ENCODE data around the gene ATXN7L2.

ATXN7L2 gene

DNA sequence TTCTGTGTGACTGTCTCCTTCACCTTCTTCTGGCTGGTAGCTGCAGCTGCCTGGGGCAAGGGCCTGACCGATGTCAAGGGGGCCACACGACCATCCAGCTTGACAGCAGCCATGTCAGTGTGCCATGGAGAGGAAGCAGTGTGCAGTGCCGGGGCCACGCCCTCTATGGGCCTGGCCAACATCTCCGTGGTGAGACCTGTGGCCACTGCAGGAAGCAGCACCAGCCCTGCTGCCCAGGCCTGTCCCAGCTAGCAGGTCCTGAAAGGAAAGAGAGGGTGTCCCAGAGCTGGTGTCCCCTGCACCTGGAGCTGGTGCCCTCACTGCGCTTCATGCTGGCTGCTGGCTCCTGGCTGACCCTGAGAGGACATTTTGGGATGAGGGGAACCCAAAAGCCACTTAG is 5.9 kb upstream of the ATXN7L2 start:
- peak; percentile 6 for DNase-seq

DNA sequence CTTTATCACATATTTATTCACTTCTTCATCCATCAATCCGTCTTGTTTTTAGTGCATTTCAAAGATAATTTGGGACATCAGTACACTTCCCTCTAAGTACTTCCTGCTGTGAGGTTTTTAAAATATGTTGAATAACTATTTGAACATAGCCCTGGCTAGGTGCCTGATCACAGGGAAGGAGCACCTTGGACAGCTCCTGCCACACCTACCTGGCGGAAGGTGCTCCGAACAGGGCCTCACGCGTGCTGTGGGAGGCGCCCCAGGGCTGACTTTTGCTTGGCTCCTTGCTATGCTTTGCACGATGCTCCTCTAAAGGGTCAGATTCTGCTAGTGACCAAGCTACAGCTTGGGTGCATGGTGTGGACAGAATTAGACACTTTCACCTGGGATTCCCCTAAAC is 4.9 kb upstream of the ATXN7L2 start:
- DNase-seq = no peak

DNA sequence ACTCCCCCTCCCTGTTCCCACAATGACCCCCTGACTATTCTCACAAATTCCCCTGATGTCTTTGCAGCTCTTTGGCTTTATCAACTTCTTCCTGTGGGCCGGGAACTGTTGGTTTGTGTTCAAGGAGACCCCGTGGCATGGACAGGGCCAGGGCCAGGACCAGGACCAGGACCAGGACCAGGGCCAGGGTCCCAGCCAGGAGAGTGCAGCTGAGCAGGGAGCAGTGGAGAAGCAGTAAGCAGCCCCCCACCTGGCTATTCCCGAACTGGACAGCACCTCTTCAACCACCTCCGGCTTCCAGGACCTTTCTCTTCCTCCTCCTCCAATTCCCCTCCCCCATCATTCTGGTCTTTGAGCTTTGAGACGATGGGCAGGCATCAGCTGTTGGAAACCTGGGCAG is 4.4 kb upstream of the ATXN7L2 start:
- no peak for DNase-seq

DNA sequence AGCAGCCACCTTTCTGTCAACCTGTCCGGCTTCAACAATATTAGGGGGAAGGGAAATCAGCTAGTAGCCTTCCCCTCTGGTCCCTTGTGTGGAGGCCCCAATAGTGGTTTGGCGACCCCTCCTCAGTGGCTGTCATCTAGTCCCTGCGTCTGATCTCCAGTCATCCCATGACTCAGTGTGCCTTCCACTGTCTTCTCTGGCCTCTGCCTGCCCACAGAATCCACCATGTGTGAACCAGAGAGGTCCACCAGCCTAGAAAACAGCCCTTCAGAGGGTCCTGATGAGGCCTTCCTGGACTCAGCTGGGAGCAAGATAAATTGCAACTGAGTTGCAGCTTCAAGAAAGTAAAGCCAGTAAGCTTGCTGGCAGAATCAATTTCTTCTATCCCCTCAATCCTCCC is 3.8 kb upstream of the ATXN7L2 start:
- DNase-seq = no peak

DNA sequence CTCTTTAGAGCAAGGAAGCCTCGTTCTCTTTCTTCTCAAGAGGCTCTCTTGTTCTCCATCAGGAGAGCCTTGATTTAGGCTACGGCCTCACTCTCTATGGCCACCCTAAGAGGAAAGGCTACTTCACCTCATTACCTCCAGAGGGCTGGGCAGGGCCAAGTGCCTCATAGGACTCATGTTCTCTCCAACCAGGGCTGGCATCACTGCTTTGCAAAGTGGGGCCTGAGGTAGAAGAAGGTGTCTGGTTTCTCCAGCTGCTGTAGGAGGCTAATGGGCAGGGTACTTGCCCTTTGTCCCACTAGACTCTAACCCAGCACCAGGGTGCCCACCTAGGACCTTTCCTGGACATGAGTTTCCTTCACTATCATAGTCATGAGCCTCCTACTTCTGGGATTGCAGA is 2.1 kb upstream of the ATXN7L2 start:
- DNase-seq = no peak

DNA sequence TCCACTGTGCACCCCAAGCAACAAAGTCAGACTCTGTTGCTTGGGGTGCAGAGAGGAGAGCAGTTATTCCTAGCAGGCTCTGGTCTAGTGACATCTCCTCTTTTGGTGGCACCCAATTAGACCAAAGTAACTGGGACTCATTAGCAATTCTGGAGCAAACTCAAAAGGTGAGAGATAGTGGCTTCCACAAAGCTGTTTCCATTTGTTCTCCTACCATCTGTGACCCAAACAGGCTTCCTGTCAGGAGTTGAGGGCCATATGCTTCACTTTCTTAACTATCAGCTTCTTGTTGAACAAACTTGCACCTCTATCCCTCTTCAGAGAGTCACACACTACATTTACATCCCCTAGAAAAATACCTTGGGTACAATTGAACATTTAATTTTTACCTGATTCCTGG is 1.5 kb upstream of the ATXN7L2 start:
- DNase-seq = no peak

DNA sequence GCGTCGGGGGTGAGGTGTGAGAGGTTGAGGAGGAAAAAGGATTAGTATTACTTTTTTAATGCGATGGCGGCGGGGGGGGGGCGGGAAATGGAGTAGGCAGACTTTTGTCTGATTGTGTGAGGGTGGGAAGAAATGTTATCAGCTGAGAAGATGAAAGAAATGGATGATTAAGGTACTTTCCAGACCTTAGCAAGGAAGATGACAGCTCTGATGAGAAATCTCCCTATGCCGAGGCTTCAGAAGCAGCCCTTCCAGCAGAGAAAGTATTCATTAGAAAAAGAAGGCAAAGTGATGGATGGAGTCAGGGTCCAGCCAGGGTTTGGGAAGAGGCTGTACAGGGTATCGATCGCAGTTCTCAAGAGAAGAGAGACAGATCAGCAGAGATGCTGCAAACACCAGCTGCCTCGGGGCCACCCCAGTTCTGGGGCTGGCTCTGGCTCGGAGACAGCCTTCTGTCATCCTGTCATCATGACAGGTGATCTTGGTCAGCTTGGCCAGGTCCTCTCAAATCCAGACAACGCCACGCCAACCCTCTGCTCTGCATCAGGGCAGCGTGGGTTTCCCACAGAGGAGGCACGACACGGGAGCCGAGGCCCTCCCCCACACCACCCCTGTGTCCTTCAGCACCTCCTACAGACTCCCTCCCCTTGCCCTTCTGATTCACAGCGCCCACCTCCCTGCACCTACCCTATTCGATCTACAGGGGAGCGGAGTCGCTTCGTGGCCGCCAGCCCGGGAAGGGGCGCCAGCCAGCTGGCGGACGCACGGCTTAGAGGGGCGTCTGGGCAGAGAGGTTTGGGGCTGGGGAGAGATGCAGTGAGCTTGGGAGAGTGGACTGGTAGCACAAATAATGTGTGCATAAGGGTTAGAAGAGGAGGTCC is 674 bp upstream of the ATXN7L2 start:
- DNase-seq = peak; percentile 70

DNA sequence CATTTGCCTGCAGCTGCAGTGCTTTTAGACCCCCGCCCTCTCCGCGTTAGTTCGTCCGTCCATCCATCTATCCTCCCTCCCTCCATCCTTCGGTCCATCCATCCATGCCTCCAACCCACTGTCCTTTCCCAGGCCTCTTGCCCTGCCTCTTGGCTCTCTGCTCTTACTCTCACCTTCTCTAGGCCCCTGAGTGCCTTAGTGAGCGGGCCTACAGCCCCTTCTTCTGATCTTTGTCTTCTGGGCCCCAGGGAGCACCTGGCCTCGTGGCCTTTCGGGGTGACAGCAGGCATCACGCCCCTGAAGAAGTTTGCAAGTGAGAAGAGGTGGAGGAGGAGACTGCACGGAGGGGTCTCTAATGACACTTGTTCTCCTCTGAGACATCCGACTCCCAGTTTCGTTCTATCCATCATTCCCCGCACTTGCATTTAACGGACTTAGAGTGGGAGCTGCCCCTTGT is 842 bp downstream of the ATXN7L2 start:
- DNase-seq = peak; percentile 59

DNA sequence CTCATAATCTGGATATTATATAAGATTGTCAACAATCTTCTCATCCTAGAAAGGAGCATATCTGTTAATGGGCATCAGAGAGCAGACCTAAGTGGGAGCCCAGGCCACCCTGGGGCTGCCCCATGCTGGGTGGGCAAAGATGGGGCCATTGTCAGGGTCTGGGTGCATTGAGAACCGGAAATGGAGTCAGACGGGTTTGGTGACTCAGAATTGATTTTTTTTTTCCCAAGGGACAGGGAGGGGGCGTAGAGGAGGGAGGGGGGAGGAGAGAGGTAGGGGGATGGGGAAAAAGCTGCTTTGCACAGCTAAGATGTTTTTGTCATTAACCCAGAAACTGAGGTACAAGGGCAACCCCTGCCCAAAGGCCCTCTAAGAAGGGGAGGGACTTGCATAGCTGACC is 1.3 kb downstream of the ATXN7L2 start:
- peak; percentile 82 for DNase-seq

DNA sequence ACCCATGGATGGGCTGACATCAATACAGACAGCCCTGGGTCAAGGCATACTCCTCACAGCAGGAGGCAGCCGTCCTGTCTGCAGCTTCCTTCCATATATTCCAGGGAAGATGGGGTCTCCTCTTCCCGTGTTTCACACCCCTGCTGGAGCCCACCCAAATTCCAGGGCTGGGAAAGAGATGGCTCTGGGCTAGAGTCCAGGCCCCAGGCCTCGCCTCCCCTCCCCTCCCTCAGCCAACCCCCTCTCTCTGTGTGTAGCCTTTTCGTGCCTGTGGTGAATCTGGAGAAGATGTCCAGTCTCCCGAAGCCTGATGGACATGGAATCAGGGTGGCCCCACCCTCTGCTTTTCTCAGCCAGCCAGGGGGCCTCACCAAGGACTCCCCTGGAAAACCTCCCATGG is 3.6 kb downstream of the ATXN7L2 start:
- DNase-seq = no peak

DNA sequence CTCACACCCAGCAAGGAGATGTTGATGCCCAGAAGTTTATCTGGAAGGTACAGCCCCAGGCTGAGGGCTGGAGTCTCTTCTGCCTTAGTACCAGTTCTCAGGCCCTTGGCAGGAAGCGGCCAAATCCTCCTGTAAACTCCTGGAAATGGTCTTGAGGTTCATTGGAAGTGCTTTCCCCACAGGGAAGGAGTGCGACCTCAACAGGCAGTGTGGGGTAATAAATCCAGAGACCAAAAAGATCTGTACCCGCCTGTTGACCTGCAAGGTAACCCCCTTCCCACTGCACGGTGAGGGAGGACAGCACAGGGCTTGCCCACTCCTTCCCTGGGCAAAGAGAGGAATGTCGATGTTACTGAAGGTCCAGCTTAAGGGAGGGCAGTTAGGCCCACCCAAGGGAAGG is 4.5 kb downstream of the ATXN7L2 start:
- DNase-seq = no peak

DNA sequence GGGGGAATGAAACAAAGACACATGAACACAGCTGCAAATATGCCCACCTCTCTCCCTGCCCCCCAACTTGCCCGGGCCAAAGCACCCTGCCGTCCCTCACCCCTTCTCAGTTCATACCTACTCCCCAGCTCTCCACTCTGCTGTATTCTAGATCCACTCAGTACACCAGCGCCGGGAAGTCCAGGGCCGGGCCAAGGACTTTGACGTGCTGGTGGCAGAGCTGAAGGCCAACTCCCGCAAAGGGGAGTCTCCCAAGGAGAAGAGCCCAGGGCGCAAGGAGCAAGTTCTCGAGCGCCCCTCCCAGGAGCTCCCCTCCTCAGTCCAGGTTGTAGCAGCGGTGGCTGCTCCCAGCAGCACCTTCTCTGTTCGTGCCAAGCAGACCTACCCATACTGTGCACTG is 5.0 kb downstream of the ATXN7L2 start:
- no peak for DNase-seq

DNA sequence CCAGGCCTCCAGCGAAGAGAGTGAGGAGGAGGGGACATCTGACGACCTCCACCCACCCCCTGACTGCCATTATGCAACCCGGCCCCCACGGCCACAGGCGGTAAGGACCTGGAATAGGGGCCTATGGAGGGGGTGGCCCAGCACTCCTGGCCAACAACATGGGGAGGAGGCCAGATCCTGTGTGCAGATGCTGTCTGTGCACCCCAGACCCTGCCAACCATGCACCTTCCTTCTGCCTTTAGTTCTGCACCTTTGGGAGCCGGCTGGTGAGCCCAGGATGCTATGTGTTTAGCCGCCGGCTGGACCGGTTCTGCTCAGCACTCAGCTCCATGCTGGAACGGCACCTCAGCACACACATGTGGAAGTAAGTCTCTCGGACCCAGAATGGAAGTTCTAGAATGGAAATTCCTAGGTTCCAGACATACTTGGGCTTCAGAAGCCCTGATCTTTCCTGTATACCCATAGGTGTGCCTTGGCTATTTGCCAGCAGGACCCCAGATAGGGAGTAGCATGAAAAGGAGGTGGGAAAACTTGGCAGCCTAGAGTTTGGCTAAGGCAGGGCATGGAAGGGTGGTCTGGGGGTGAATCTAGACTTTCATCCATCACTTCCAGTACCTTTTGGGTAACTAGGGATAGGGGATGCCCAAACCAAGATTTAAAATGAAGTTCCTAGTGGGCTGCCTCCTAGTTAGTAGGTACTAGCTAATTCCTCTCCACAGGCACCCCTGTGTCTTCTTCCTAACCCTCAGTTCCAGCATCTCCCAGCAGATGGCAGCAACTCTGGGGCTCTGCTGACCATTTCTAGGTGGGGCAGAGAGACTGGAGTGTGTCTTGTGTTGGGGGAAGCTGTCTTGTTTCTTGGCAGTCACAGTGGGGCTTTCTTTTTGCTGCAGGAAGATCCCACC is 6.6 kb downstream of the ATXN7L2 start:
- peak; percentile 43 for DNase-seq

DNA sequence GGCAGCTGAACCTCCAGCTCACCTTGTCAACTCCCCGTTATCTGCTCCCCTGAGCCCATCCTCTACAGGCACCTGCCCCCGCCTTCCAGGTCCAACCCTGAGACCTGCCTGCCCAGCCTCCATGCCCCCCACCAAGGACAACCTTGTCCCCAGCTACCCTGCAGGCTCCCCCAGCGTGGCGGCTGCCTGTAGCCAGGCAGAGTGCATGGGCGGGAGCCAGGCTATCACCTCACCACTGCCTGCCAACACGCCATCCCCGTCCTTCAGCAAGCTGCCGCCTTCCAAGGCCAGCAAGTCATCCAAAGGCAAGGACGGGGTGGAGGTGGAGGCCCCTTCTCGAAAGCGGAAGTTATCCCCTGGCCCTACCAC is 7.2 kb downstream of the ATXN7L2 start:
- no peak for DNase-seq

DNA sequence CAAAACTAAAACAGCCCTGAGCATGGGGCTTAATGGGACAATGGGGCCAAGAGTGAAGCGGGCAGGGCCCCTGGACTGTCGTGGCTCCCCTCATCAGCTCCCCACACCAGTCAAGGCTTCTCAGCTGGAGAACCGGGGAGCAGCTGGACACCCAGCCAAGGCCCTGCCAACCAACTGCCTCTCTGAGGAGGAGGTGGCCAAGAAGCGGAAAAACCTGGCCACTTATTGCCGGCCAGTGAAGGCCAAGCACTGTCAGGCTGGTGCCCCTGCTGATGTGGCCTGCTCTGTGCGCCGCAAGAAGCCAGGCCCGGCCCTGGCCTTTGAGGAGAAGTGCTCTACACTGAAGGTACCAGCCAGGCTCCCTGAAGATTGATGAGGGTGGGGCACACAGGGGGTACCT is 7.7 kb downstream of the ATXN7L2 start:
- DNase-seq = no peak

DNA sequence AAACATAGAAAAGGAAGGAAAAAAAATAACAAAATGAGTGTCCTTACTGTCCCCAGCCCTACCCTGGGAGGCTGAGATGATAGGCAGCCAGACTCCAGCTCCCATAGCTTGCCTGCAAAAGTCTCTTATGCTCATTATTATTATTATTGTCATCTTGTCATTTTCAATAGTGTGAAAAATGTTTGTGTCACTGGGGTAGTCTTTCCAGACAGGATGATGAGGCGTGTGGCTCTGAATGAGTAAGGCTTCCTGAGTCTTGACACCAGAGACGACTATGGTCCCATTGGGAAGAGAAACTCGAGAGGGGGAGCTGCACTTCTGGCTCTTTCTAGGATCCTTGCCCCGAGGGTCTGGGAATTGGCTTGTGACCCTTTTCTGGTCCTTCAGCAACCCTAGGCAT is 9.1 kb downstream of the ATXN7L2 start:
- no peak for DNase-seq

DNA sequence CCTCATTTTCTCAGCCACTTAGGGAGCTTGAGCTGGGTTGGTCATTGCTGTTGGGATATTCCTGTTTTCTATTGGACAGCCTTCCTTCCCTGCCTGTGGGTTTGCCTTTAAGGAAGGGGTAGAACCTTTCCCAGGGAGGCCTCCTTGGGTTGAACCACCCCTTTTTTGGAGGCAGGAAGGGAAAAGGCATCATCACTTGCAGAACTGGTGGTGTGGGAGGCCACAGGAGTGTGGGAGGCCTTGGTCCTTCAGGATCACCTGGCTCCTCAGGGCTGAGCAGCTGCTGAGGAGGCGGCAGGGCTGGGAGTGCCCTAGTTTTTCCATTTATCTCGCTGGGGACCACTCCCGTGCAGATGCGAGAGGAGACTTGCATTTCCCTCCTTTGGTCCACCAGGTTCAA is 9.5 kb downstream of the ATXN7L2 start:
- DNase-seq = peak; percentile 22

DNA sequence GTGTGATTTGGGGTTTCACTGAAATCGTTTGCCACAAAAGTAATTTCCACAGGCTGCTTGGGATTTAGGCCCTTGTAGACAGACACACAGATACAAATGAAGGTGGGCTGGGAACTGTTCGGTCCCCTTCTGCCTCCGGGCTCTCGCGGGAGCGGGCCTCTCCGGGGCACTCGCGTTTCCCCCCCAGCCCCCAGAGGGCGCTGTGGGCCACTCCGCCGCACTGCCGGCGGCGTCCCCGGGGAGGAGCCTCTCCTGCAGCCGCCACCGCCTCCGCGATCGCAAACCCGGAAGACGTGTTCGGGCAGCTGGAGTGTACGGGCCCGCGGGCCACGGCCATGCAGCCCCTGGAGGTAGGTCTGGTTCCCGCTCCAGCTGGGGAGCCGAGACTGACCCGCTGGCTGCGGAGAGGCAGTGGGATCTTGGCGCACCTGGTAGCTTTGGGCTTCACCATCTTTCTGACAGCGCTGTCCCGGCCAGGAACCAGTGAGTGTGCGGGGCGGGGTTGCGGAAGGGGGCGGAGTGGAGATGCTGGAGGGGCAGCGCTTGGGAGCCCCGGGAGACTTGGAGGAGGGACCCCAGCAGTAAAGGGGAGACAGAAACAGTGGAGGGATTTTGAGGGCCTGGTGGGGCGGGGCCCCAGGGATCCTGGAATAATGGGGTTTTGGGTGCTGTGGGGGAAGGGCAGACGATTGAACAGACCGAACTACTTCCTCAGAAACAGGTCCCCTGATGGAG is 10.3 kb downstream of the ATXN7L2 start, which contains the start of gene CYB561D1:
Gene CYB561D1 (plus strand): TSS at position 290 of the 735 bp plus-strand sequence. CDS start 46 bp downstream, at position 336.
- peak; percentile 86 for DNase-seq

DNA sequence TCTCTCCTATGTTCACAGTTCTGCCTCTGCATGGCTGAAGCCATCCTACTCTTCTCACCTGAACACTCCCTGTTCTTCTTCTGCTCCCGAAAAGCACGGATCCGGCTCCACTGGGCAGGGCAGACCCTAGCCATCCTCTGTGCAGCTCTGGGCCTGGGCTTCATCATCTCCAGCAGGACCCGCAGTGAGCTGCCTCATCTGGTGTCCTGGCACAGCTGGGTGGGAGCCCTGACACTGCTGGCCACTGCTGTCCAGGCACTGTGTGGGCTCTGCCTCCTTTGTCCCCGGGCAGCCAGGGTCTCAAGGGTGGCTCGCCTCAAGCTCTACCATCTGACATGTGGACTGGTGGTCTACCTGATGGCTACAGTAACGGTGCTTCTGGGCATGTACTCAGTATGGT is 12.0 kb downstream of the ATXN7L2 start:
- no peak for DNase-seq

DNA sequence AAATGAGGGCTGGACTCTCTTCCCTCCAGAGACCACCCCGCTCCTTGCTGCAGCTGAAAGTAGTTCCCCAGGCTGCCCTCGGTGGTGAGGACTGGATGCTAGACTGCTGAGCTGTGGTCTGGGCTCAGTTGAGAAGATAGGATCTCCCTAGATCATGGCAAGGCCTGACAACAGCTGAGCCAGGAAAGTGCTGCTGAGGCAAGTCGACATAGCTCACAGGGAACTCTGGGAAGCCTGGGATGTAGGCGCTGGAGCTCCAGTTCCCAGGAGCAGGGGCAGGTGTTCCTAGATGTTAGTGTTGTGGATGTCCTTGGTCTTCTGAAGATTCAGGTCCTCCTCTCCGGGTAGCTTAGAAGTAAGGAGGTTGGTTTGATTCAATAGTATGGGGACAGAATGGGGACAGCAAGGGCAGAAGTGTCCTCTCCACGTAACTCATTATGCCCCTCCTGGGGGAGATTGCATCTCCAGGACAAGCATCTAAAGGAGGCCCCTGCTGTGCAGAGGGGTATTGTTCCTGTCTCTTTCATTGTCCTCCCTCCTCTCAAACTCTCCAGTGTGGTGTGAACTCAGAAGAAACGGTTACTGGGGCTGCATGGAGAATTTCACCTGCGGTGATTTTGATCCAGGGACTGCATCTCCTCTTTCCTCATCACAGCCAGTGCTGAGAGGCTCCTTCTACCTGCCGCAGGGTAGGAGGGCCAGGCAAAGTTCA is 13.9 kb downstream of the ATXN7L2 start:
- DNase-seq = no peak

DNA sequence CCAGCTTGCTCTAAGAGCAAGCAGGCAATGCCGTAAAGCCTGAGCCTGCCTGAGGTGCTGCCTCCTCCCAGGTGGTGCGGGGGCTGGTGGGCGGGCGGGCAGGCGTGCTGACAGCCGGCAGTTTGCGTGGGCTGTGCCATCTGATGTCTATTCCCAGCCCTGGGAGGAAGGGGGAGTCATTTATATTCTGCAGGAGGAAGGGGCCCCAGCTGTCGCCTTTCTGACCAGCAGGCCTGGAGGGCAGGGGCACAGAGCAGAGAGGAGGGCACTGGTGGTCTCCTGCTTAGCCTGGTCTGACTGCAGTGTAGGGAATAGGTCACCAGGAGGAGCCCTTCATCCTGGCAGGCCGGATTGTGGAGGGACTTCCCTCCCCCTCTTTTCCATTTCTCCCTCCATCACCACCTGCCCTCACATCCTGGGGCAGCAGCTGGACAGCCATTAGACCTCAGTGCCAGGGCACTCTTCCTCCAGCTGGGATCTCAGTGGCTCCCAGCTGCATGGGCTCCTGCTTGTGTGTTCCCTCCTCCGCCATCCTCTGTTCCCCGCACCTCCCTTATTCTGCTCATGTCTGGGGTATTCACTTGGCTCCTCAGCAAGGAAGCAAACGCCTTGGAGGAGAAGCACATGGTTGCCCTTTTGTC is 14.6 kb downstream of the ATXN7L2 start:
- DNase-seq = peak; percentile 83

DNA sequence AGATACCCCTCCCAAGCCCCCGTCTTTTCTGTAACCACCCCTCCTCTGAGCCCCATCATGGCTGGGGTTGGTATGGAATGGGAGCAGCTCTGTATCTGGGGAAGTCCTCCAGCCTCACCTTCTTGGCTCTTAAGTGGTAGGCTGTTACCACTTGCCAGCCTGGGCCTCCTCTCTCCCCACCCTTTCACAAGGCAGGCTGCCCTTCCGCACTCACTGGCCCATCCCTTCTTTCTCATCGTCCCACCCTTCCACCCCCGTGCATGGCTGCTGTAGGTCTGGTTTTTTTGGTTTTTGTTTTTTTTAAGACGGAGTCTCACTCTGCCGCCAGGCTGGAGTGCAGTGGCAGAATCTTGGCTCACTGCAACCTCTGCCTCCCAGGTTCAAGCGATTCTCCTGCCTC is 15.4 kb downstream of the ATXN7L2 start:
- DNase-seq = no peak
